ENCODE data around the gene RPL27.
"Not testable (repeated sequence)": the region's sequence is repeated elsewhere in the genome, so short reads cannot be mapped to it uniquely, and the experiment has no call there.

Gene RPL27

DNA sequence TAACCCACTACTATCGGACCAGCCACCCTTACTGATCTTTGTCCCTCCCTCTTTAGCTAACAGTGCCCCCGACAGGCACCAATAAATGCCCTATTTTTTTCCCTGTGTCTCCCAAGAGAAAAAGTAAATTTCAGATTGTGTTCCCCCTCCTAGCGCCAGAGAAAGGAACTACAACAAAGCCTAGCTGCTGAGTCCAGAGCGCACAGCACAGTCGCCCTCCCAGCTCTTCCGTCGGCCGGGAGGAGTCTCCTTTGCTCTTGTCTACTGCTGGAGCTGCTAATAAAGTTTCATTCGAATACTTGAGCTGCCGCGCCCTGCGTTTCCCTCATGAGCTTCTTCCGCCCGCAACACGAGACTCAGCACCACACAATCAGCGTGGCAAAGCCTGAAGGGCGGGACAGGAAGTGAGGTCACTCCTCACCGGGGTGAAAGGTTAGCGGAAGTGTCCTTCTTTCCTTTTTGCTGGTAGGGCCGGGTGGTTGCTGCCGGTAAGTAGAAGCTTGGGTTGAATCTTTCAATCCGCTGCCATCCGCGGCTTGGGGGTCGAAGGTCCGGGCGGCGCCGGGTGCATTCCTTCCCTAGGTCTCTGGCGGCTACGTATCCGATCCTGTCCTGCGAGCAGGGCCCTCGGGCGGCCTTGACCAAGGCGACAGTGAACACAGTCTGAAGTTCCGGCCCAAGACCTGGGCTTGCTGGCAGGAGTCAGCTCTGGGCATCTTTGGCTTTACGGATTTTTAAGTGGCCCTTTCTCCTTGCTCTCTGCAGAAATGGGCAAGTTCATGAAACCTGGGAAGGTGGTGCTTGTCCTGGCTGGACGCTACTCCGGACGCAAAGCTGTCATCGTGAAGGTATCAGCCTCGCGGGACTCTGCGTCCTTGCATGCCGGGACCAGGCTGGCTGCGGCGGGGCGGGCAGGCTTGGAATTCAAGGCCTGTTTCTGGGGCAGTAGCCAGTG lies at the start of gene RPL27:
RPL27 (plus strand) TSS at position 436 of the 955 bp plus-strand sequence; CDS start at position 768, 332 bp downstream.
- DNase-seq: peak; percentile 97

DNA sequence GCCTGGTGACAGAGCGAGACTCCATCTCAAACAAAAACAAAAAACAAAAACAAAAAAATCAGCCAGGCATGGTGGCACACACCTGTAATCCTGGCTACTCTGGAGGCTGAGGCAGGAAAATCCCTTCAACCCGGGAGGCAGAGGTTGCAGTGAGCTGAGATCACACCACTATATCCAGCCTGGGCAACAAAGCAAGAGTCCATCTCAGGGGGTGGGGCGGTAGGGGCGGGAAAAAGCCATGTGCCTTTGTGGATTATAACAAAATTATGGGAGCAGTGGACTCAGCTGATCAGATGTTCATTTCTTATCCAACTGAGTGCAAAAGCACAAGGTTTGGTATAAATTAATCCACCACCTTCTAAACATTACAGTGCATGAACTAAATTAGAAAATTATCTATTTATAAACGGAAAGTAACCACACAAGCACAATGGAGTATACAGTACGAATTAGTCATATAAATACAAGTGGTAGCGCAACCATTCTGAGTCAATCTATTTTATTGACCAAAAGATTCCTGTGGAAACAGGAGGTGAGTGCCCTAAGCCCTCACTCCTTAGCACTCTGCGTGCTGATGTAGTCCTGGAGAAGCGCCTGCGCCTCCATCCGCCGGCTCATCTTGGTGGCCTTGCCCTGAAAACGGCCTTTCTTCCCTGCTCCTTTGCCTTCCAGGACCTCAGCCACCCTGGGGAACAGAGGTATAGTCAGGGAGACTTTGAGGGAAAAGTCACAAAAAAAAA lies 48.0 kb upstream of the RPL27 start:
- no peak for DNase-seq

DNA sequence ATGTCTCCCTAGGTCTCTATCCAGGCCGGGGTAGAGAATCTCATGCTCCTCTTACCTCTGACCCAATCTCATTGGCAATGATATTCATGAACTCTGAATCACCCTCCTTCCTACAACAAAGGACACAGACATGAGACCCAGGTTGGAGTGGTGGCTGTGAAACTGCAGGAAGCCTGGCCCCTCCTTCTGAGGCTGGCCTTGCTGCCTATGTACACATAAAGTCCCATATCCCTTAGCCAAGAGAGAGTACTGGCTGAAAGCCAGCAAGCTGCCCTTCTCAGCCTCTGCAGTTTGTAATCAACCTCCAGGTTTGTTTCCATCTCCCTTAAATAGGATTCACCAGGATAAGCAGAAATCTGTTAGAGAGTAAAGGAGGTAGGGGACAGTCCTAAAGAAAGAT lies 44.5 kb upstream of the RPL27 start:
- no peak for DNase-seq

DNA sequence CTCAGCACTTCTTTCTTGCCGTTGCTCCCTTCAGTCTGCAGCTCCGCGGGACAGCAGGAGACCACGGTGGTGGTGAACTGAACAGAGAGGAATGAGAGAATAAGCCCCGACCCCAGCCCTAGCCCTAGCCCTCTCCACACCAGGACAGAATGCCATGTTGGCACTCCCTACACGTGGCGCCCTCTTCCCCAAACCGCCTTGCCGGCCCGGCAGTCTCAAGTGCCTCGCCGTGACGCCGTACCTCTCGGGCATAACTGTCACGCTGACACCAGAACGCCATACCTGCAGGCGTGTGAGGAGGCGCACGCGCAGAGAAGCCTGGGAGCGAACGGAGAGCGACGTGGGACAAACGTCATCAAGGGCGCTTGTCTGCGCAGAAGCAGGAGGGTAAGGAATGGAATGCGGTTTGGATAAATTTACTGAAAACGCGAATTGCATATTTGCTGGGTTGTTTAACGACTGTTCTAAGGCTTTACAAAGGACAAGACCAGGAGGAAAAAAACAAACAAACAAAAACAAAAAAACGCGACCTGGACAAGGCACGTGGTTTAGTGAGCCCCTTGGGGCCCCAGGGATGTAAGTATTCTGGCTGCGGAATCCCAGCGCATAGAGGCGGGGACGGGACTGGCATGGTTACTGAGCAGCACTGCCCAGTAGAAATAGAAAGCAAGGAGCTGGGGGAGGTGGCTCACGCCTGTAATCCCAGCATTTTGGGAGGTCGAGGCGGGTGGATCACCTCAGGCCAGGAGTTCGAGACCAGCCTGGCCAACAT lies 33.9 kb upstream of the RPL27 start, which contains the start of gene AARSD1:
AARSD1 (minus strand) TSS at position 294 of the 772 bp plus-strand sequence; CDS start at position 280, 14 bp downstream.
- DNase-seq: peak; percentile 90

- no peak for DNase-seq
Measured at GRCh38 chr17:42967925-42968324, 30.3 kb upstream of the RPL27 start.

- no peak for DNase-seq
Measured at GRCh38 chr17:42969001-42969581, 29.1 kb upstream of the RPL27 start.

GRCh38 chr17:42971589-42971988 lies 26.6 kb upstream of the RPL27 start:
- DNase-seq: no peak

DNA sequence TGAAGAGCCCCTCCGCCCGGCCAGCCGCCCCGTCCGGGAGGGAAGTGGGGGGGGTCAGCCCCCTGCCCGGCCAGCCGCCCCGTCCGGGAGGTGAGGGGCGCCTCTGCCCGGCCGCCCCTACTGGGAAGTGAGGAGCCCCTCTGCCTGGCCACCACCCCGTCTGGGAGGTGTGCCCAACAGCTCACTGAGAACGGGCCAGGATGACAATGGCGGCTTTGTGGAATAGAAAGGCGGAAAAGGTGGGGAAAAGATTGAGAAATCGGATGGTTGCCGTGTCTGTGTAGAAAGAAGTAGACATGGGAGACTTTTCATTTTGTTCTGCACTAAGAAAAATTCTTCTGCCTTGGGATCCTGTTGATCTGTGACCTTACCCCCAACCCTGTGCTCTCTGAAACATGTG lies 24.9 kb upstream of the RPL27 start:
- not testable (repeated sequence) for DNase-seq

DNA sequence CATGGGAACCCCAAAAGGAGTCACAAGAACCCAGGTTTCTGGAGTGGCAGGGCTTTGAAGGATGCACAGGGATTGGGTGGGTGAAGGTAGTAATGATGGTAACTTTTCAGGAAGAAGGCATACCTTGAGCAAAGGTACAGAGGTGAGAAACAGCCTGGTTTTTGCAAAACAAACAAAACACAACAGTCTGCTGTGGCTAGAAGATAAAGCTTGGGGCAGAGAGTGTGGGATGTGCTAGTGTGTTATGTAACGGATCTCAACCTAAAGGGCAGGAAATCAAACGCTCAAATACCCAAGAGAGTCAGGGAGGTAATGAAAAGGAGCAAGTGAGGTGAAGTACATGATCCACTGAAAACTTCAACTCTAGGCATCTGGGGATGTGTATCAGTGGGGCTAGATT lies 23.0 kb upstream of the RPL27 start:
- DNase-seq: no peak

GRCh38 chr17:42975701-42976100 lies 22.5 kb upstream of the RPL27 start:
- not testable (repeated sequence) for DNase-seq

DNA sequence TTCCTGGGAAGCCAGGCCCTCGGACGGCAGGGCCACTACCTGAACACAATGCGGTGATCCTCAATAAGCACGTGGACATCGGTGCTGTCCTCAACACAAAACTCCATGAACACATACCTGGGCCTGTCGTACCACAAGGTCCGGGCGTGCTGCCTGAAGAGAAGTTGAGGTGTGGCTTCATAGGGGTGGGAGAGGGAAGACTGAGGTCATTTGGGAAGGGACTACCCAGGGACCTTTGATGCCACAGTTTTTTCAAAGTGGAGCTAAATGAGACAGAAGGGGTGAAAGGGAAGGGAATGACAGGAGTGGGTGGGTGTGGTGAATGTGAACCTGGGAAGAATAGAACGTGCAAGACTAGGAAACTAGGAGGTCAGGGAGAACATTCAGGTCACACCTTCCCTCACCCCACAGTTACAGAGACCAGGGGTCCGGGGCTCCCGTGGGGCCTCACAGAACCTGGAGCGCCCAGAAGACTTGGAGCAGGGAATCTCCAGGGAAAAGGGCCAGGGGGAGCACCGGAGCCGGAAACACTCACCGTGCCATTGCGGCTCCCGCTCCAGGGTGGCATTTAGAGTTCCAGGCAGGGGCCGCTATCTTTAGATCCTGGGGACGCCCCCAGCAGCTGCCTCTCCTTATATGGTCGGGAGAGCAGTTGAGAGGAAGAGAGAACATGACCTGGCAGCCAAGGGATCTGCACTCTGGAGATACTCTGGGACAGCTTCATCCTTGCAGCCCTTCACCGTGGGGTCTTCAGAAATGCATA lies 18.5 kb upstream of the RPL27 start, which contains the start of gene PTGES3L:
PTGES3L (minus strand) TSS at position 570 of the 763 bp plus-strand sequence; CDS start at position 543, 27 bp downstream.
- DNase-seq: no peak

DNA sequence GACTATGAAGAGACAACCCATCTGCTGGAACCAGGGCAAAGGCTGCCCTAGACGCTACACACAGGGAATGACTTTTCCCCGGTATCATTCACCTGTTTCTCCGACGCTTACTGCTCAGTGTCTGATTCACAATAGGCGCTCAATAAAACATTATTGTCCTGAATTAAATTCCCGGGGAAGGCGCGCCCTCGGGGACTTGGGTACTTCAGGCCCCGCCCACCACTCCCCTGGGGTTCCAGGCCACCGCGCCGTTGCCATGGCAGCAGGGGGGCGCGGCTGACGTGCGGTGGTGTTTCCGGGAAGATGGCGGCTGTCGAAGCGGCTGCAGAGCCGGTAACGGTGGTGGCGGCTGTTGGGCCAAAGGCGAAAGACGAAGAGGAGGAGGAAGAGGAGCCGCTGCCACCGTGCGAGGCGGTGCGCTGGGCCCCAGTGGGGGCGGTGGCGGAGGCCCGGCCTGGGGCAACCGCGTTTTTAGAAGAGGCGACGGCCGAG lies 17.9 kb upstream of the RPL27 start, which contains the start of gene RUNDC1:
RUNDC1 (plus strand) TSS at position 292 of the 492 bp plus-strand sequence; CDS start at position 304, 12 bp downstream.
- peak; percentile 88 for DNase-seq

DNA sequence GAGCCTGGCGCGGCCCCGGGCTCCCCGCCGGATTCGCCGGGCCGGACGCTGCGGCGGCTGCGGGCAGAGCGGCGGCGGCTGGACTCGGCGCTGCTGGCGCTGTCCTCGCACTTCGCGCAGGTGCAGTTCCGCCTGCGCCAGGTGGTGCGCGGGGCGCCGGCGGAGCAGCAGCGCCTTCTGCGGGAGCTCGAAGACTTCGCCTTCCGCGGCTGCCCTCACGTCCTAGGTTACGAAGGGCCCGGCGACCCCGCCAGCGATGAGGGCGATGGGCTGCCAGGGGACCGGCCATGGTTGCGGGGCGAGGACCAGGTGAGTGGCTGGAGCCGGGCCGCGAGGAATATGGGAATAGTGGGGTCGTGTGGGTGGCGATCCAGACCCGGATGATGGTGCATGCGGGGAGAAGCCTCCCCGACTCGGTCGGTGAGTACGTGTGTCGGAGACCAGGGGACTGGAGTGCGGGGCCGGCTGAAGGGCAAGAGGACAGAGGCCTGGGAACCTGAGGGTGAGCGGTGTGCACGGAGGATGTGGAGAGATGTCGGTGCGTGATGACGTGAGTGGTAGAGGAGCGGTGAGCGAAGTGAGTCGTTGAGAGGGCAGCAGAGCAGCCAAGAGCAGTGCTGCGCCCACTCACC lies 17.3 kb upstream of the RPL27 start:
- peak; percentile 65 for DNase-seq

- no peak for DNase-seq
Measured at GRCh38 chr17:42982266-42982665, 16.0 kb upstream of the RPL27 start.

GRCh38 chr17:42985225-42985624 lies 13.0 kb upstream of the RPL27 start:
- DNase-seq: no peak

- no peak for DNase-seq
Measured at GRCh38 chr17:42989141-42989540, 9.1 kb upstream of the RPL27 start.

DNA sequence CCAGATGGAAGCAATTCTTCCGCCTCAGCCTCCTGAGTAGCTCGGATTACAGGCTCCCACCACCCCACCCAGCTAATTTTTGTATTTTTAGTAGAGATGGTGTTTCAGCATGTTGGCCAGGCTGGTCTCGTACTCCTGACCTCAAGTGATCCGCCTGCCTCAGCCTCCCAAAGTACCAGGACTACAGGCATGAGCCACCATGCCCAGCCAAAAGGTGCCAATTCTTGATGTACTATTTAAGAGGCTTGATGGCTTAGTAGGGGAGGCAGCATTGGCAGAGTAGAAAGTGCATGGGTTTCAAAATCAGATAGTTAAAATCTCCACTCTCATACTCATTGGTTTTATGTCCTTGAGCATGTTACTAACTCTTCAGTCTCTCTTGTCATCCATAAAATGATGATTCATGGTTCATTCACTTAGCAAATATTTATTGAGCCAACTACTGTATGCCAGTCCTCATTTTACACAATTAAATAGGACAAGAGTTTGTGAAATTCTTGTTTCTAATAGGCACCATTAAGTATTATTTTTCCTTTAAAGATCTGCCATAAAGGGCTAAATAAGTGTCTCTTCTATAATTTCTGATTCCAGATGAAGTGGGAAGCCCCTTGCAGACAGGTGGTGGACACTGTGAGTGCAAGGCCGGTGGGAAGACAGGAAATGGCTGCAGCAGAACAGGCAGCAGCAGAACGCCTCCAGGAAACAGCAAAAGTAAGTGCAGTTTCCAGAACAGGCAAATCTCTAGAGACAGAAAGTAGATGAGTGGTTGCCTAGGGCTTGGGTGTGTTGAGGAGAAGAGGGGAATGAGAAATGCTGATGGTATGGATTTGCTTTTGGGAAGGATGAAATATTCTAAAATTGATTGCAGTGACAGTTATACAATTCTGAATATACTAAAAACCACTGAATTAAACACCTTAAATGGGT lies 8.2 kb upstream of the RPL27 start:
- DNase-seq: no peak

GRCh38 chr17:42991471-42991870 lies 6.7 kb upstream of the RPL27 start:
- no peak for DNase-seq

GRCh38 chr17:42992872-42993271 lies 5.3 kb upstream of the RPL27 start:
- no peak for DNase-seq

DNA sequence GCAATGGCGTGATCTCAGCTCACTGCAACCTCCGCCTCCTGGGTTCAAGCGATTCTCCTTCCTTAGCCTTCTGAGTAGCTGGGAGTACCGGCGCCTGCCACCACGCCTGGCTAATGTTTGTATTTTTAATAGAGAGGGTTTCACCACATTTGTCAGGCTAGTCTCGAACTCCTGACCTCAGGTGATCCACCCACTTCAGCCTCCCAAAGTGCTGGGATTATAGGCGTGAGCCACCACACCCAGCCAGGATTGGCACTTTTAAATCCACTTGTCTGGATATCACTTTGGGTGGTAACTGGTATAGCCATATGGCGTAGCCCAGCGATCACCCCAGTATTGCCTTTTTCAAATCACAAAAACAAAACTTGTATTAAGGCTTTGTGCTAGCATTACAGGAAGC lies 4.3 kb upstream of the RPL27 start:
- DNase-seq: not testable (repeated sequence)
